ENCODE results near the gene FXYD4. TPM values are rescaled to one million over a fixed set of nuclear protein-coding genes. Genes with fewer than 3 reads are reported as not detected.

FXYD4 gene
- total RNA-seq, 2 donors from 2014 or later, result 0.97 TPM; not detected in 1

GRCh38 chr10:43409385-43410109, 38.1 kb downstream of the FXYD4 start:
- no peaks in the 10 kb centered on the region for H3K27me3 Mint-ChIP-seq (ENCODE audit: insufficient read depth)
- H3K9ac ChIP-seq (ENCODE audit: extremely low read depth, low read length, poor library complexity, severe bottlenecking), result peak overlapping the region; percentile 62
- H3K9me3 ChIP-seq (ENCODE audit: control insufficient read depth, low read length), result no peaks in the 10 kb centered on the region
- peaks cover 4% of the 10 kb centered on the region for H3K36me3 Mint-ChIP-seq (ENCODE audit: low read depth)
- peak overlapping the region; percentile 99 for H3K27ac Mint-ChIP-seq
- H3K4me1 ChIP-seq (ENCODE audit: control insufficient read depth, insufficient read depth, low read length), result peaks cover 4% of the 10 kb centered on the region
- H3K36me3 ChIP-seq (ENCODE audit: control insufficient read depth, insufficient read depth, low read length), result peaks cover 5% of the 10 kb centered on the region
- TF ChIP-seq CTCF (conservative IDR thresholded peaks at IDR 0.05), result no peak
- H3K4me3 ChIP-seq (ENCODE audit: low read length), result peak overlapping the region; percentile 82
- H3K27me3 ChIP-seq (ENCODE audit: control insufficient read depth, insufficient read depth, low read length, poor library complexity, severe bottlenecking), result no peaks in the 10 kb centered on the region
- no peak for DNase-seq
- H3K27ac ChIP-seq (ENCODE audit: low read depth, low read length), result peak overlapping the region; percentile 3
- peaks cover 6% of the 10 kb centered on the region for H3K4me1 Mint-ChIP-seq
- 67 to 74% methylated on average over 33 to 46 of the region's 46 CpGs for WGBS, 2 experiments (ENCODE audit: insufficient coverage in 1 of 2, insufficient read length in 1 of 2)
- no peaks in the 10 kb centered on the region for H3K9me3 Mint-ChIP-seq
- H3K4me3 Mint-ChIP-seq, result peak overlapping the region; percentile 93

GRCh38 chr10:43410345-43410744, 38.9 kb downstream of the FXYD4 start:
- WGBS, 2 experiments (ENCODE audit: insufficient coverage in 1 of 2, insufficient read length in 1 of 2), result 96 to 98% methylated on average over 14 of the region's 14 CpGs
- Histone ChIP-seq H3K9me3 (ENCODE audit: control insufficient read depth, low read length) (no peaks in the 10 kb centered on the region), H3K9ac (ENCODE audit: extremely low read depth, low read length, poor library complexity, severe bottlenecking) (no peak overlapping the region), H3K4me1 (ENCODE audit: control insufficient read depth, insufficient read depth, low read length) (peaks cover 4% of the 10 kb centered on the region), H3K36me3 (ENCODE audit: control insufficient read depth, insufficient read depth, low read length) (no peaks in the 10 kb centered on the region), H3K27me3 (ENCODE audit: control insufficient read depth, insufficient read depth, low read length, poor library complexity, severe bottlenecking) (no peaks in the 10 kb centered on the region), H3K27ac (ENCODE audit: low read depth, low read length) (no peak overlapping the region), H3K4me3 (ENCODE audit: low read length) (no peak overlapping the region)
- Mint-ChIP-seq H3K36me3 (ENCODE audit: low read depth) (no peaks in the 10 kb centered on the region), H3K4me3 (peak overlapping the region; percentile 93), H3K4me1 (peaks cover 2% of the 10 kb centered on the region), H3K27ac (no peak overlapping the region), H3K9me3 (no peaks in the 10 kb centered on the region), H3K27me3 (ENCODE audit: insufficient read depth) (no peaks in the 10 kb centered on the region)
- TF ChIP-seq CTCF (conservative IDR thresholded peaks at IDR 0.05), result no peak
- DNase-seq, result no peak

GRCh38 chr10:43411536-43411935, 40.1 kb downstream of the FXYD4 start:
- no peak for DNase-seq

More at GRCh38 chr10:43411536-43411935, 40.1 kb downstream of the FXYD4 start:
- WGBS, 2 experiments (ENCODE audit: insufficient coverage in 1 of 2, insufficient read length in 1 of 2), result 86 to 96% methylated on average over 2 of the region's 2 CpGs
- Mint-ChIP-seq H3K9me3 (no peaks in the 10 kb centered on the region), H3K4me3 (no peak overlapping the region), H3K27me3 (ENCODE audit: insufficient read depth) (no peaks in the 10 kb centered on the region), H3K36me3 (ENCODE audit: low read depth) (no peaks in the 10 kb centered on the region), H3K4me1 (peaks cover 2% of the 10 kb centered on the region), H3K27ac (no peak overlapping the region)
- H3K36me3 ChIP-seq (ENCODE audit: control insufficient read depth, insufficient read depth, low read length), result no peaks in the 10 kb centered on the region
- no peak overlapping the region for H3K27ac ChIP-seq (ENCODE audit: low read depth, low read length)
- H3K27me3 ChIP-seq (ENCODE audit: control insufficient read depth, insufficient read depth, low read length, poor library complexity, severe bottlenecking), result no peaks in the 10 kb centered on the region
- H3K4me1 ChIP-seq (ENCODE audit: control insufficient read depth, insufficient read depth, low read length), result no peaks in the 10 kb centered on the region
- H3K4me3 ChIP-seq (ENCODE audit: low read length), result no peak overlapping the region
- no peak for TF ChIP-seq CTCF (conservative IDR thresholded peaks at IDR 0.05)
- no peaks in the 10 kb centered on the region for H3K9me3 ChIP-seq (ENCODE audit: control insufficient read depth, low read length)
- no peak overlapping the region for H3K9ac ChIP-seq (ENCODE audit: extremely low read depth, low read length, poor library complexity, severe bottlenecking)

All from endodermal cell (in vitro differentiated cells).